GM19240 (cell line): ENCODE data around the gene CD28.
"Not testable (repeated sequence)": the region's sequence is repeated elsewhere in the genome, so short reads cannot be mapped to it uniquely, and the experiment has no call there.

ENCODE experiments used
- DNase-seq: peaks from one replicate; pipeline ENCODE4 v3.0.0; 2011; ENCODE audit warnings: low spot score; ENCODE audit not compliant: insufficient read length

Gene CD28

GRCh38 chr2:203685789-203686420 lies 20.5 kb upstream of the CD28 start:
- DNase-seq = no peak

GRCh38 chr2:203687165-203687564 lies 19.3 kb upstream of the CD28 start:
- no peak for DNase-seq

- no peak for DNase-seq
Observed at GRCh38 chr2:203688798-203689197, 17.6 kb upstream of the CD28 start.

GRCh38 chr2:203689426-203690116 lies 16.9 kb upstream of the CD28 start:
- DNase-seq = no peak

- DNase-seq = no peak
Observed at GRCh38 chr2:203690117-203690431, 16.4 kb upstream of the CD28 start.

- no peak for DNase-seq
Observed at GRCh38 chr2:203690441-203691047, 15.9 kb upstream of the CD28 start.

GRCh38 chr2:203691149-203691548 lies 15.3 kb upstream of the CD28 start:
- no peak for DNase-seq

- no peak for DNase-seq
Observed at GRCh38 chr2:203692031-203692710, 14.3 kb upstream of the CD28 start.

GRCh38 chr2:203693242-203693879 lies 13.1 kb upstream of the CD28 start:
- no peak for DNase-seq

- no peak for DNase-seq
Observed at GRCh38 chr2:203694191-203694590, 12.2 kb upstream of the CD28 start.

- no peak for DNase-seq
Observed at GRCh38 chr2:203697190-203697589, 9.2 kb upstream of the CD28 start.

GRCh38 chr2:203697763-203698162 lies 8.7 kb upstream of the CD28 start:
- DNase-seq = not testable (repeated sequence)

GRCh38 chr2:203698410-203698809 lies 8.0 kb upstream of the CD28 start:
- not testable (repeated sequence) for DNase-seq

GRCh38 chr2:203704430-203704829 lies 2.0 kb upstream of the CD28 start:
- no peak for DNase-seq

- no peak for DNase-seq
Observed at GRCh38 chr2:203705178-203705577, 1.3 kb upstream of the CD28 start.

- no peak for DNase-seq
Observed at GRCh38 chr2:203707530-203707929, 1.1 kb downstream of the CD28 start.

GRCh38 chr2:203708846-203709396 lies 2.5 kb downstream of the CD28 start:
- no peak for DNase-seq

GRCh38 chr2:203709416-203710040 lies 3.1 kb downstream of the CD28 start:
- DNase-seq = no peak

- DNase-seq = no peak
Observed at GRCh38 chr2:203710226-203710625, 3.8 kb downstream of the CD28 start.

GRCh38 chr2:203710952-203711351 lies 4.5 kb downstream of the CD28 start:
- no peak for DNase-seq

- DNase-seq = no peak
Observed at GRCh38 chr2:203711399-203711798, 5.0 kb downstream of the CD28 start.
